Activated CD4-positive, CD25-positive, alpha-beta regulatory T cell (primary cell): ENCODE measurements around the gene CPPED1.
A peak's percentile ranks its signal among the peaks of the same experiment; 100 is the strongest.

Experiments
- DNase-seq, 4 experiments: peaks; one replicate each; lab custom pipeline; 2025; lab: John Stamatoyannopoulos, UW

Gene CPPED1

DNA sequence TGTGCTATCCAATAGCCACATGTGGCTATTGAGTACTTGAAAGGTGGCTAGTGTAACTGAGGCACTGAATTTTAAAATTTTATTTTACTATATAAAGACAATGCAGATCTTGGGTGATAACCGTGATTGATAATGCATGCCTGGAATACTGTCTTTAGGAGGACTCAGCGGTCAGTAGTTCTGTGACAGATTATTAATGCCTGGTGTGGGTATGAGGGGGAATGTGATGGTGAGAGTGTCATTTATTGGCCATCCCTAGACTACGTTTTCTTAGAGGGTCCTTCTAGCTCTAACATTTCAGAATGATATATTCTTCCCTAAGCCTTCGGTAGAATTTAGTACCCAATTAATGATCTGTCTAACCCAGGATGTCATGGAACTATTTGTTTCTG lies 157.6 kb downstream of the CPPED1 start:
- no peak for DNase-seq

DNA sequence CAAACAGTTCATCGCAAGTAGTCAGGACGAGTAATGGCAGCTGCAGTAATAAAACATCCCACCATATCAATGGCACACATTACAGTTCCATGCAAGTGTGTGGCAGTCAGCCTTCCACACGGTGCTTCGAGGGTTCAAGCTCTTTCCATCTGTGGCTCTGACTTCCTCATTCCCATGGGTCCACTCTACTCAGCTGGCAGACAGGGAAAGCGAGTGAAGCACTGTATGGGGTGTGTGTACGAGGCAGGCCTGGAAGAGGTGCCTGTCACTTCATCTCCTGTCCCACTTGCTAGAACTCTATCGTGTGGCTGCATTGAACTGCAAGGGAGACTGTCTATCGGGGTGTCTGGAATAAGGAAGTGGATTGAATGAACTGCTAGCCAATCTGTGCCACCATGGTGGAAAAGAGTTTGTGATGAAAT lies 160.6 kb downstream of the CPPED1 start:
- no peak for DNase-seq

DNA sequence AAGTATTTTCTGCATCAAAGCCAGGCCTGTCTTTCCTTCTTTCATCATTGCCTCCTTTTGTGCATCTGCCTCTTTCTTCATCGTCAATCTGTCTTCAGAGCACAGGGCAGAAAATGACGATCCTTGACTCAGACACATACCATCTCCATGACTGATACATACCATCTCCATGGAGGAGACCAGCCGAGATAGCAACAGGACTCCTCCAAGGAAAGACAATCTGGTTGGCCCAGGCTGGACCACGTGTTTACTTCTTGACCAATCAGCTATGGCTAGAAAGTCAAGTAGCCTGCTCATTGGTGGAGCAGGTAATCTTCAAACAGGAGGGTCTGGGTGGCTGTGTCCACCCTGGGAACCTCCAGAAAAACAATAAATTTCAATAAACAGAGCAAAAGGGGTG lies 164.6 kb downstream of the CPPED1 start:
- DNase-seq: no peak

DNA sequence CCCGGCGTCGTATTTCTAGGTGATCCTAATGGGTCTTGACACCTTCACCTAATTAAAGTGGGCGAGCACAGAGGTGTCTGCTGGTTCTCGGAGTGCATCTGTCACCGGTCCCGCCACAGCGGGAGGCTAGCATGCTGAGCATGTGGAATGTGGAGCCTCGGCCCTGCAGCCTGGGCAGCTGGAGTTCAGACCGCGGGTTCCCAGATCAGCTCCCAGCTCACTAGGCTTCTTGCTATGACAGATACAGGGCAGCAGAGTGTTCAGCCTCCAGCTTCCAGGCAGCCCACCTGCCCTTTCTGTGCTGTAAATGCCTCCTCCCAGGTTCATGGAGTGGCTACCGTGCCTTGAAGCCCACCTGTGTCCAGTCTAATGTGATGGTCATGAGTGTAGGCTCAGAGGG lies 166.7 kb downstream of the CPPED1 start:
- no peak for DNase-seq

DNA sequence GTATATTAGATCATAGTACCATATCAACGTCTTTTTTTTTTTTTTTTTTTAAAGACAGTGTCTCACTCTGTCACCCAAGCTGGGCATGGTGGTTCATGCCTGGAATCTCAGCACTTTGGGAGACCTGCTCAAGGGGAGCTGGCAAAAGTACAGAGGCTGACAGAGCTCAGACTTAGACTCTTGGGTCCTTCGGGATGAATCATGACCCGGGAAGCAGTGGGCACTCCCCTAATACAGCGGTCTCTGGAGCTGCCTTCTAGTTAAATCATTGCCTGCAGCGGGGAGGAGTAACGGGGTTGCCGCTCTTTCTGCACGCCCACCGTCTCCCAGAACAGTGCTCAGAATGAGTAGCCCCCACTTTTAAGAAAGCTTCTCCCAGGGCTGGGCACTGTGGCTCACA lies 174.4 kb downstream of the CPPED1 start:
- no peak for DNase-seq

DNA sequence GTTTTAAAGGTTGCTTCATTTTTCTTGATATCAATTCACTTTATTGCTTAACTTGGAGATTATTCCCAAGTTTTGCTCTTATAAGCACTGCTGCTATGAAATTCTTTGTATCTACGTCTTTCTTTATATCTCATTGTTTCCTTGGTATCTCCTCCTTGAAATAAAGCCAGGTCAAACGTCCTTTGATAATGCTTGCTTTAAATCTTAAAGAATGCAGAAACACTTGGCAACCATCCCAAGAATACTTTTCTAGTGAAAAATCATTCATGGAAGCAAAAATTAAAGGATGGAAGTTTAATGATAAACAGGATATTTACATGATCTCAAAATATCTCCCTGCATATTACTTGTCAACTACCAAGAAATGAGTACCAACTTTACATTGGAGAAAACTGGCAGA lies 175.2 kb downstream of the CPPED1 start:
- DNase-seq: no peak

DNA sequence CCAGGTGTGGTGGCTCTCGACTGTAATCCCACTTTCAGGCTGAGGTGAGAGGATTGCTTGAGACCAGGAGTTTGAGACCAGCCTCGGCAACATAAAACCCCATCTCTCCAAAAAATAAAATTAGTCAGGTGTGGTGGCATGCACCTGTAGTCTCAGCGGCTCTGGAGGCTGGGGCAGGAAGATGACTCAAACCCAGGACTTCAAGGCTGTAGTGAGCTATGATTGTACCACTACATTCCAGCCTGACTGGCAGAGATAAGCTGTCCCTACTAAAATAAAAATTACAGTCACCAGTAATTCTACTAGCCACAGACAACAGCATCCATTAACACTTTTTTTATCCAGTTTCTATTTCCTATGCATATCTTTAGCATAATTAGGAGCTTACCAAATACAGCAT lies 176.3 kb downstream of the CPPED1 start:
- no peak for DNase-seq

DNA sequence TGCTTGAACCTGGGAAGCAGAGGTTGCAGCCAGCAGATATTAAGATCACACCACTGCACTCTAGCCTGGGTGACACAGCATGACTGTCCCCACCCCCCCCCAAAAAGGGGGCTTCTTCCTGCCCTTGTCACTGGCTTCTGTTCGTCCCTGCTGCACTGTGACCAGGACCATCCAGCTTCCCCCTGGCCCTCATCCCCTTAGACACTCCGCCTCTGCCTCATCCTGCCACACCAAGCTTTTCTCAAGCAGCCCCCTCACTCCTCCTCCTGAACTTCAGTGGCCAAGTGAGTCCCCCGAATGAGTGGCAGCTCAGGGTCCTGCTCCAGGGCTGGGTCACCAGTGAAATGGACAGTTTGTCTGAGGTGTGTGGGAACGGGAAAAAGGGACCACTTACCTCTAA lies 177.3 kb downstream of the CPPED1 start:
- no peak for DNase-seq

DNA sequence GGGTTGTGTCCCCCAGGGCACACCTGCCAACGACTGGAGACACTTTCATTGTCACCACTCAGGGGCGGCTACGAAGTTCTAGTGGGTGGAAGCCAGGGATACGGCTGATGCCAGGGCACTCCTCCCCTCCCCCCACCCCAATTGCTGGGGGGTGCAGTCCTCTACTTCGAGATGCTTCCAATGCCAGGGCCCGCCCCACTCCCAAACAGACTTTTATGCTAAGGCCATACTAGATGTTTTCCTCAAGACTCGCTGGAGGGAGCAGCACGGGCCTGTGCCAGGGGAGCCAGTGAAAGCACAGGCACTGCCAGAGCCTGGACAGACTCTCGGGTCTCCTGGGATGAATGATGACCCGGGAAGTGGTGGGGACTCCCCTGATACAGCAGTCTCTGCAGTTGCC lies 178.0 kb downstream of the CPPED1 start:
- DNase-seq: no peak

DNA sequence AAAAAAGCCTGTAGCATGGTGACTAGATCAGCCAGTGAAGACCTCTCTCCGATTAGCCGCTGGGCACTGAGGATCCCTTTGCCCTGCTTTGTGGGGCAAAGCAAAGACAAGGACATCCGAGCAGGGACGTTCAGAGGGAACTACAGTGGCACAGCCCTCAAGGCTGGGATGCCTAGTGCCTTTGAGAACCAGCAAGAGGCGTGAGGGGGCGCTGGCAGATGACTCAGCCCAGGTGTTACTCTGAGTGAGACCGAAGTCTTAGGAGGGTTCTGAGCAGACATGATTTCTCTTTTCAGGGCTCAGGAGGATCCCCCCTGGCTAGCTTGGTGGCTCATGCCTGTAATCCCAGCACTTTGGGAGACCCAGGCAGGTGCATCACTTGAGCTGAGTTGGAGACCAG lies 178.6 kb downstream of the CPPED1 start:
- DNase-seq: no peak

DNA sequence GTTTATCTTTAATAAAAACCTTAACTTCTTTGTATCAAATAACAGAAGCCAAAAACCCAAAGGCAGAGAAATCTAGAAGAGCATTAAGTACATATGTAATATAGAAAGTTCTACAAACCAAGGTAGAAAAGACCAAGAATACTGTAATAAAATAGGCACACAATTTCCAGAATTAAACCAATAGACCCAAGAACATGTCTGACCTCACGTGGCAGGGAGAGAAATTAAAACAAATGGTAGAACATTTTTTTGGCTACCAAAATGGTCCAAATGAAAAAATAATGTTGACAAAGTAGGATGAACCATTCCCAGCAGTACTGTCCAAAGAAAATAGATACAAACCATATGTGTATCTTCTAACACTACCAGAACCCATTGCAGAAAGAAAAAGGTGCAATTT lies 183.5 kb downstream of the CPPED1 start:
- no peak for DNase-seq

DNA sequence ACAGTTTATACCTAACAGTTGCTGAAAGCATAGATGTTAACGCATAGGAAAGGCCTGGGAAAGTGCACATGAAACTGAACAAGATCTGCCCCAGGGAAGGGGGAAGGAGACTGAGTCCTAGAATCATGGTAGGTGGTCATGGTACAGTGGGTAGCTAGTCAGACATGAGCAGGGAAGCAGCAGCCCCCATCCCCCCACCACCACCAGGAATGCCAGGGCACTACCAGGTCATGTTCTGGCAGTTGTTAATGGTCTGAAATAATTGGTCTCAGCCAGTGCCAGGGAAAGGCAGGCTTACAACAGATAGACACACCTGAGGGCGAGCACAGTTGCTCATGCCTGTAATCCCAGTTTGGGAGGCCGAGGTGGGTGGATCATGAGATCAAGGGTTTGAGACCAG lies 185.2 kb downstream of the CPPED1 start:
- no peak for DNase-seq

DNA sequence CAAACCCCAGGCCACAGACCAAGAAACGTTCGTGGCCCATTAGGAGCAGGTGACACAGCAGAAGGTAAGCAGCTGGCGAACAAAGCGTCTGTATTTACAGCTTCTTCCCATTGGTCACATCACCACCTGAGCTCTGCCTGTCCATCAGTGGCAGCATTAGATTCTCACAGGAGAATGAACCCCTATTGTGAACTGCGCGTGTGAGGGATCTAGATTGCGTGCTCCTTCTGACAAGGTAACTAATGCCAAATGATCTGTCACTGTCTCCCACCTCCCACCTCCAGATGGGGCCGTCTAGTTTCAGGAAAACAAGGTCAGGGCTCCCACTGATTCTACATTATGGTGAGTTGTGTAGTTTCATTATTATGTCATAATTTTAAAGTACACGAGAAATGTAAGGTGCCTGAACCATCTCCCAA lies 186.3 kb downstream of the CPPED1 start:
- peak in 1 of 4 experiments; percentile 9 for DNase-seq

DNA sequence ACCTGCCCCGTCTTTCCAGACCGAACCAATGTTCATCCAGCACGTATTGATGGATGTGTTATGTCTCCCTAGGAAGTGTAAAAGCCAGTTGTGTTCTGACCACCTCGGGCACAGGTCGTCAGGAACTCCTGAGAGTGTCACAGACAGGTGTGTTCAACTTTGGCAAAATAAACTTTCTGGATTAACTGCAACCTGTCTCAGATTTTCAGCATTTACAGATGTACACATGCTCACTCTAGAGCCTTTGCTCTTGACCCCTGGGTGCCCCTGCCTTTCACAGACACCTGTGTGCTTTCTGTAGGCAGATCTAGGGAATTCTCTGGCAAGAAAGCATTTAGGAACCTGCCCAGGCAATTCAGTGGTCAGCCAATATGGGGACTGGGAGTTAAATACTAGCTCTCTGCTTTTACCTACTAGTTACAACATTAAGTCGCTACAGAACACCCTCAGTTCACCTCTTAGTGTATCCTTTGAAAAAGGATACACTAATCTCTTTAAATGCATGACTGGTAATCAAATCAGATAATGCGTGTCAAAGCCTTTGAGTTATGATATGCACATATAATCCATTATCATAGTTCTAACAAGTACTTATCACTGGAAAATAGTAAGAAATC lies 188.9 kb downstream of the CPPED1 start:
- no peak for DNase-seq

DNA sequence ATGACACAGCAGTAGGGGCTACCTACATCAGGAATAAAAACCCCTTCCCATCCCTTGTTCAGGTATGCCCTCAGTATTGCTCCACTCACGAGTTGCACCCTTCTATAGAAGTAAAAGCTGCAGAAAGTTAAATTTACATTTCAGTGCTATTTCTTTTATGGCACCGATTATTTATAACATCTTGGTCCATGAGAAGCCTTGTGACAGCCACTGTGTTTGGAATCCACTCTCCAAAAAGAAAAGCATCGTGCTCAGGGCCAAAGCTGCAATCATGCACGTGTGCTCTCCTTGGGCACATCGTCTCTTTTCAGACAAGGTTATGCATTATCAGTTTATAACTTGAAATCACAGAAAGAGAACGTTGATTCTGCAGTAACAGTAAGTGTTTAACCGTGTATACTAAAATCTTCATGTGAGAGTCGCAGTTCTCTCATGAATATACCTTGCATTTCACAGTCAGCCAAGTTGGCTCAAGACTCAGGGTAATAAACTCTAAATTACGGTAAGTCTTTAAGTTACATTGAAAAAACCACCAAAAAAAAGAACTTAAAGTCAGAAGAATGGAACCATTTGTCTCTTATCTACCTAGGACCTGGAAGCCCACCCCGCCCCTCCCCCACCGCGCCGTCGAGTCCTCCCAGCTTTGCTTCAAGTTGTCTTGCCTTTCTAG lies 189.6 kb downstream of the CPPED1 start:
- no peak for DNase-seq

DNA sequence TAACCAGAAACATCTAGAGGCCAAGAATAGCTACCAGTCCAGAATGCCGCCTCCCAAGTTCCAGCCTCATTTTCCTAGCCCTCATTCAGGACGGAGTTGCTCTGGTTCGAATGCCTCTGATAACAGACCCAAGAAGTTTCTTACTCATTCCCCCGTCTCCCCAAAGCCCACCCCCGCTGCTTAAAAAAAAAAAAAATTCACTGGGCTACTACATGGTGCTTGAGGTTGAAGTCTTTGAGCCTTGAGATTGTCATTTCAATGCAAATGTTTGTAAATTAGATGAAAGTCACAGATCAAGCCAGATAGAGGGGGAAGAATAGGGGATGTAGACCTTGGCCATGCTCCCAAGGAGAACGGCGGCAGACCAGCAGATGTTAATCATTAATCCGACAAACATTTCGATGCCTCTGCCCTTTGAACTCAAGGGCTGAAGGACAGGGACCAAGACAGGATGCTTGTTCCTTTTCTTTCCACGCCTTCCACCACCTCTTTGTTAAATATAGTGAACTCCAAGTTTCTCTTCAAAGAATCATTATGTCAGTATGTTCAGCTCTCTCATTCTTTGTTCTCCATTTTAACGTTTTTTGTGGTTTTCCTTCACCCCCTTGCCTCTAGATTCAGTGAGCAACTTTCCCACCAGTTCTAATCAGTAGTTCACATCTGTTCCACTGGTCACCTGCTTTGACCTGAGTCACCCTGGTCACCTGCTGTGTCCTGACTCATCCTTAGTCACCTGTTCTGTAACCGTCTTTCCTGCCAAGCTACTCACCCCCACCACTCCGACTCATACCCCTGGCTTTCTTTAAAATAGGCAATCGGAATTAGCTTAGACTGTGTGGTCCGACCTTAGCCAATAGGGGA lies 190.3 kb downstream of the CPPED1 start:
- peak in 1 of 4 experiments; percentile 14 for DNase-seq

DNA sequence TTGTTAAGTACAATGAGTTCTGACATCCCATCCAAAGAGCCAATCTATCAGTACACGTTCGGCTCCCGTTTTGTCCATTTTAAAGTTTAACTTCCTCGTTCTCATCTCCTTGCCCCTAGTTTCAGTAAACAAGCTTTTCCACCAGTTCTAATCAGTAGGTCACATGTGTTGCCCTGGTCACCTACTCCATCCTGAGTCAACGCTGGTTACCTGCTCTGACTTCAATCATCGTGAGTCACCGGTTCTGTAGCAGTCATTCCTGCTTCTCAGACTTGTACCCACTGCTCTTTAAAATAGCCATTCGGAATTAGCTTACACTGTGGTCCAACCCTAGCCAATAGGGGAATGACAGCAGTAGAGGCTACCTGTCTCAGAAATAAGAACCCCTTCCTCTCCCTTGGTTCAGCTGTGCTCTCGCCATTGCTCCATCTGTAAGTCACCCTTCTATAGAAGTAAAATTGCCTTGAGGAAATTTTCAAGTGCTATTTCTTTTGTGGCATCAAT lies 191.0 kb downstream of the CPPED1 start:
- DNase-seq: no peak

DNA sequence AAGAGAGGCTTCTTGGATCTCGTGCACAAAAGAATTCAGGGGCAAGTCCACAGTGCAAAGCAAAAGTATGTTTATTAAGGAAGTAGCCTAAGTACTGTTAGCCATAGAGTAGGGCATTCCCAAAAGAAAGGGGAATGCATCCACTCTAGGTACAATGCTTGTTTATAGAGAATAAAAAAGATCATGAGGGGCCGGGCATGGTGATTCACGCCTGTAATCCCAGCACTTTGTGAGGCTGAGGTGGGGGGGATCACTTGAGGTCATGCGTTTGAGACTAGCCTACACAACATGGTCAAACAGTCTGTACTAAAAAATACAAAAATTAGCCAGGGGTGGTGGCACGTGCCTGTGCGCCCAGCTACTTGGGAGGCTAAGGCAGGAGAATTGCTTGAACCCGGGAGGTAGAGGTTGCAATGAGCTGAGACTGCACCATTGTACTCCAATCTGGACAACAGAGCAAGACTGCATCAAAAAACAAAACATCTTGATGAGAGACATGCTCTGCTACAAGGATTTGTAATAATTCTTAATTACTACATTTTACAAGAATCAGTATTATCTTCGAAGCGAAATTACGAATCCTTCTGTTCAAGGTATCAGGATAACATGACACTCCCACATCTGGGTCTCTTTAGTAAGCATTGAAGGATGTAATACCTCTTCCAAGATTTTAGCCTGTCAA lies 191.6 kb downstream of the CPPED1 start:
- DNase-seq: no peak

DNA sequence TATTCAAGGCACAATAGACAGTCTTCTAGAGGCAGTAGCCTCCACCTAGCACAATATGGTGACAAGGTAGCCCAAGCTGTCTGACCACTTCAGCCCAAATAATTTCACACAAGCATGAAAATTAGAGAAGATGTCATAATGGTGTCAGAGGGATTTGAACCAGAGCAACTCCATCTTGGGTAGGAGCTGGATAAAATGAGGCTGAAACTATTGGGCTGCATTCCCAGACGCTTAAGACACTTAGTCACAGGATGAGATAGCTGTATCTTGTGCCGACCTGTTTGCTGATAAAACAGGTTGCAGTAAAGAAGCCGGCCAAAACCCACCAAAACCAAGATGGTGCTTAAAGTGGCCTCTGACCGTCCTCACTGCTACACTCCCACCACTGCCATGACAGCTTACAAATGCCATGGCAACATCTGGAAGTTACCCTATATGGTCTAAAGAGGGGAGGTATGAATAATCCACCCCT lies 192.6 kb downstream of the CPPED1 start:
- DNase-seq: no peak

DNA sequence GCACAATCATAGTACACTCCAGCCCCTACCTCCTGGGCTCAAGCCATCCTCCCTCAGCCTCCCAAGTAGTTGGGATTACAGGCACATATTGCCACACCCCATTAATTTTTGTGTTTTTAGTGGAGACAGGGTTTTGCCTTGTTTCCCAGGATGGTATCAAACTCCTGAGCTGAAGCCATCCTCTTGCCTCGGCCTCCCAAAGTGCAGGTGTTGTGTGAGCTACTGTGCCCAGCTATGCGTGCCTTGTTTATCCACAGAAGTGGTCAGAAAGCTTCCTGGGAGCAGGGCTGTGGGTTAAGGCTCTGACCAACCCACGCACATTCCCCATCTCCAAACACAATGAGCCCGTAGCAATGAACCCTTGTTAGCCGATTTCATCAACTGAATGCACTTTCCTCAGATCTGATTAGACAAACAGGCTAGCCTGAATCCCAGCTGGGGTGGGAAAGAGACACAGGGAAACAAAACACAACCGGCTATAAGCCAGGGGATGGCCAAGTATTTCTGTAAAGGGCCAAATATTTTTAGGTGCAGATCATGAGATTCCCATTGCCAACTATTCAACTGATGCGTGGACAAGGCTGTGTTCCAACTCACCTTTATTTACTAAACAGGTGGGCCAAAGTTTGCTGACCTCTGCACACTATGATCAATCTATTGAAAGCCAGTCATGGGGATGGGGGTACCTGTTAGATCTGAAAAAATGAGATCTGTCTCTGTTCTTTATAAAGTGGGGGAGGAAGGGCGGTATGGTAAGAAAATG lies 193.6 kb downstream of the CPPED1 start:
- no peak for DNase-seq
